PFSK-1 (cell line): Measurements from ENCODE around the gene ARHGEF11. TPM values are rescaled to one million over a fixed set of nuclear protein-coding genes. Genes with fewer than 3 reads are reported as not detected.

ENCODE experiments used
- FOXP2 ChIP-seq: optimal IDR thresholded peaks from 2 replicates; pipeline ENCODE3; 2011; ENCODE audit warnings: borderline replicate concordance, control low read depth, inconsistent platforms; ENCODE audit not compliant: insufficient read depth; ENCODE audit errors: extremely low read length, extremely low read depth
- POLR2AphosphoS5 ChIP-seq: IDR thresholded peaks from 2 replicates; pipeline ENCODE4 v1.6.1; 2012; ENCODE audit warnings: low read depth, mild to moderate bottlenecking, control low read depth, low read length, moderate library complexity
- SIN3A ChIP-seq: IDR thresholded peaks from 2 replicates; pipeline ENCODE4 v1.6.1; 2012; ENCODE audit warnings: mild to moderate bottlenecking, low read length, moderate library complexity, borderline replicate concordance; ENCODE audit not compliant: insufficient read depth
- TAF1 ChIP-seq: IDR thresholded peaks from 2 replicates; pipeline ENCODE4 v1.6.1; 2012; ENCODE audit warnings: low read length, control low read depth, borderline replicate concordance; ENCODE audit not compliant: insufficient read depth
- polyA plus RNA-seq: library from polyadenylated mRNA; unstranded; fragments of >200 nt; gene quantifications from one replicate; pipeline ENCODE4 v1.2.1, GENCODE V29; 2012; ENCODE audit warnings: low read depth, missing spikeins; ENCODE audit not compliant: insufficient read length
- TF ChIP-seq, protein P1 (sequence below), 2 experiments: IDR thresholded peaks; 2 replicates each; pipeline versions ENCODE4 v1.6.1 to v1.8.0; 2011 to 2012; ENCODE audit warnings: low read depth in 2 of 2, low read length in 2 of 2, control low read depth in 1 of 2, inconsistent platforms in 1 of 2, mild to moderate bottlenecking in 1 of 2, moderate library complexity in 1 of 2; ENCODE audit not compliant: insufficient read depth in 1 of 2

The ARHGEF11 gene, protein sequence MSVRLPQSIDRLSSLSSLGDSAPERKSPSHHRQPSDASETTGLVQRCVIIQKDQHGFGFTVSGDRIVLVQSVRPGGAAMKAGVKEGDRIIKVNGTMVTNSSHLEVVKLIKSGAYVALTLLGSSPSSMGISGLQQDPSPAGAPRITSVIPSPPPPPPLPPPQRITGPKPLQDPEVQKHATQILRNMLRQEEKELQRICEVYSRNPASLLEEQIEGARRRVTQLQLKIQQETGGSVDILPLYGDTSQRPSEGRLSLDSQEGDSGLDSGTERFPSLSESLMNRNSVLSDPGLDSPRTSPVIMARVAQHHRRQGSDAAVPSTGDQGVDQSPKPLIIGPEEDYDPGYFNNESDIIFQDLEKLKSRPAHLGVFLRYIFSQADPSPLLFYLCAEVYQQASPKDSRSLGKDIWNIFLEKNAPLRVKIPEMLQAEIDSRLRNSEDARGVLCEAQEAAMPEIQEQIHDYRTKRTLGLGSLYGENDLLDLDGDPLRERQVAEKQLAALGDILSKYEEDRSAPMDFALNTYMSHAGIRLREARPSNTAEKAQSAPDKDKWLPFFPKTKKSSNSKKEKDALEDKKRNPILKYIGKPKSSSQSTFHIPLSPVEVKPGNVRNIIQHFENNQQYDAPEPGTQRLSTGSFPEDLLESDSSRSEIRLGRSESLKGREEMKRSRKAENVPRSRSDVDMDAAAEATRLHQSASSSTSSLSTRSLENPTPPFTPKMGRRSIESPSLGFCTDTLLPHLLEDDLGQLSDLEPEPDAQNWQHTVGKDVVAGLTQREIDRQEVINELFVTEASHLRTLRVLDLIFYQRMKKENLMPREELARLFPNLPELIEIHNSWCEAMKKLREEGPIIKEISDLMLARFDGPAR (N-terminal part only)
- 19.7 TPM for polyA plus RNA-seq

GRCh38 chr1:157045250-157046218 is at the start of gene ARHGEF11:
TSS of gene ARHGEF11 (minus strand) at chr1:157045742. CDS start at chr1:157044330, 1,412 bp downstream.
- peak; percentile 29; the same call in 1 of the 2 replicates for TF ChIP-seq TAF1
- TF ChIP-seq POLR2AphosphoS5: 0 out of 2 replicates have a peak, but pooled peaks have one; percentile 16
- TF ChIP-seq, protein P1, sequence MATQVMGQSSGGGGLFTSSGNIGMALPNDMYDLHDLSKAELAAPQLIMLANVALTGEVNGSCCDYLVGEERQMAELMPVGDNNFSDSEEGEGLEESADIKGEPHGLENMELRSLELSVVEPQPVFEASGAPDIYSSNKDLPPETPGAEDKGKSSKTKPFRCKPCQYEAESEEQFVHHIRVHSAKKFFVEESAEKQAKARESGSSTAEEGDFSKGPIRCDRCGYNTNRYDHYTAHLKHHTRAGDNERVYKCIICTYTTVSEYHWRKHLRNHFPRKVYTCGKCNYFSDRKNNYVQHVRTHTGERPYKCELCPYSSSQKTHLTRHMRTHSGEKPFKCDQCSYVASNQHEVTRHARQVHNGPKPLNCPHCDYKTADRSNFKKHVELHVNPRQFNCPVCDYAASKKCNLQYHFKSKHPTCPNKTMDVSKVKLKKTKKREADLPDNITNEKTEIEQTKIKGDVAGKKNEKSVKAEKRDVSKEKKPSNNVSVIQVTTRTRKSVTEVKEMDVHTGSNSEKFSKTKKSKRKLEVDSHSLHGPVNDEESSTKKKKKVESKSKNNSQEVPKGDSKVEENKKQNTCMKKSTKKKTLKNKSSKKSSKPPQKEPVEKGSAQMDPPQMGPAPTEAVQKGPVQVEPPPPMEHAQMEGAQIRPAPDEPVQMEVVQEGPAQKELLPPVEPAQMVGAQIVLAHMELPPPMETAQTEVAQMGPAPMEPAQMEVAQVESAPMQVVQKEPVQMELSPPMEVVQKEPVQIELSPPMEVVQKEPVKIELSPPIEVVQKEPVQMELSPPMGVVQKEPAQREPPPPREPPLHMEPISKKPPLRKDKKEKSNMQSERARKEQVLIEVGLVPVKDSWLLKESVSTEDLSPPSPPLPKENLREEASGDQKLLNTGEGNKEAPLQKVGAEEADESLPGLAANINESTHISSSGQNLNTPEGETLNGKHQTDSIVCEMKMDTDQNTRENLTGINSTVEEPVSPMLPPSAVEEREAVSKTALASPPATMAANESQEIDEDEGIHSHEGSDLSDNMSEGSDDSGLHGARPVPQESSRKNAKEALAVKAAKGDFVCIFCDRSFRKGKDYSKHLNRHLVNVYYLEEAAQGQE (IDR thresholded peaks at IDR 0.05; ENCODE audit: insufficient read depth in 1 of 2, low read depth in 2 of 2, low read length in 2 of 2): no peak; a peak in 1 of 4 replicates

DNA sequence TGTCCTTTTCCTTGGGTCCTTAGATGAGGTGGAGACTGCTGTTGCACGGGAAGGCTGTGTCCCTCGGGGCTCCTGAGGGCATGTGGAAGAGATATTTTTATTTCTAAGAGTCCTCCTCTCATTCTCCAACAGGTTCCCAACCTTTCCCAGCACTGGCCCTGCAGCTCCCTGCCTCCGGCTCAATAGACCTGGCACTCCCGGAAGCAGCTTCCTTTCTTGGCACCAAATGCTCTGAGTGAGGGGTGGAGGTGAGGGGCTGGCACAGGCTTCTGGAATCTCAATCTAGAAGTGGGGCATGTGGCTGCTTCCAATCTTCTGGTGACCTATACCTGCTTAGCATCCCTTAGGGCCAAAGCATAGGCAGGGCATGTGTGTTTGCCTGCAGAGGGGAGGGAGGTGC is 49.5 kb upstream of the ARHGEF11 start:
- TF ChIP-seq FOXP2: no peak
- TF ChIP-seq SIN3A: no peak
- no peak for TF ChIP-seq TAF1
- TF ChIP-seq, protein P1 (IDR thresholded peaks at IDR 0.05; ENCODE audit: insufficient read depth in 1 of 2, low read depth in 2 of 2, low read length in 2 of 2): no peak
- no peak for TF ChIP-seq POLR2AphosphoS5

DNA sequence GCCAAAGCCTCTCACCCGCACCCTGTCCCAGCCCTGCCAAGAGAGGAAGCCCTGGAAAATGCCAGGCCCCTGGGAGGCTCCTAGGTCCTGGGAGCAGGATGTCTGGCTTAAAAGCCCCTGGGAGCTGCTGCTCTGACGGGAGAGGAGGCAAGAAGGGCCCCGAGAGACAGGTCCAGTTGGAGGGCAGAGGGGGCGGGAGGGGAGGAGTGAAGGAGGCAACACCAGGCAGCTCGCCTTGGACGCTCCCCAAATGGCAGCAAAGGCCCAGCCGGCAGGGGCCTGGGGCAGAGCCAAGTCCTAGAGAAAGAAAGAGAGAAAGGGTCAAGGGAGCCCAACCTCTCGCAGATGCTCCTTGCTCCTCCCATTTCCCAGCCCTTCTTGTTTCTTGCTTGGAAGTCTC is 47.3 kb upstream of the ARHGEF11 start:
- TF ChIP-seq, protein P1 (IDR thresholded peaks at IDR 0.05; ENCODE audit: insufficient read depth in 1 of 2, low read depth in 2 of 2, low read length in 2 of 2): no peak
- no peak for TF ChIP-seq SIN3A
- no peak for TF ChIP-seq POLR2AphosphoS5
- no peak for TF ChIP-seq FOXP2
- TF ChIP-seq TAF1: no peak

- TF ChIP-seq, protein P1 (IDR thresholded peaks at IDR 0.05; ENCODE audit: insufficient read depth in 1 of 2, low read depth in 2 of 2, low read length in 2 of 2): no peak
- TF ChIP-seq TAF1 (no peak), FOXP2 (no peak), SIN3A (no peak), POLR2AphosphoS5 (no peak)
Measured at GRCh38 chr1:157091668-157092273, 46.2 kb upstream of the ARHGEF11 start.
